ENCODE measurements around the gene SELENON. TPM values are rescaled to one million over a fixed set of nuclear protein-coding genes. Genes with fewer than 3 reads are reported as not detected.

Gene SELENON
- total RNA-seq, 1 donor: 33.7 TPM

GRCh38 chr1:25861316-25862286 lies 61.6 kb downstream of the SELENON start:
- Histone ChIP-seq H3K4me3 (ENCODE audit: insufficient read depth, low read length) (no peak overlapping the region), H4K20me1 (ENCODE audit: insufficient read depth, low read length) (no peaks in the 10 kb centered on the region), H3K36me3 (ENCODE audit: insufficient read depth, low read length) (peaks cover 18% of the 10 kb centered on the region), H3K4me1 (ENCODE audit: insufficient read depth, low read length) (peaks cover 8% of the 10 kb centered on the region), H2AFZ (ENCODE audit: low read length) (no peak overlapping the region), H3K4me2 (ENCODE audit: insufficient read depth, low read length) (no peak overlapping the region), H3K9me3 (ENCODE audit: low read depth, low read length) (no peaks in the 10 kb centered on the region), H3K27ac (ENCODE audit: low read depth, low read length) (no peak overlapping the region), H3K79me2 (ENCODE audit: insufficient read depth, low read length) (peaks cover 10% of the 10 kb centered on the region), H3K27me3 (ENCODE audit: insufficient read depth, low read length) (no peaks in the 10 kb centered on the region)
- TF ChIP-seq, protein P1, sequence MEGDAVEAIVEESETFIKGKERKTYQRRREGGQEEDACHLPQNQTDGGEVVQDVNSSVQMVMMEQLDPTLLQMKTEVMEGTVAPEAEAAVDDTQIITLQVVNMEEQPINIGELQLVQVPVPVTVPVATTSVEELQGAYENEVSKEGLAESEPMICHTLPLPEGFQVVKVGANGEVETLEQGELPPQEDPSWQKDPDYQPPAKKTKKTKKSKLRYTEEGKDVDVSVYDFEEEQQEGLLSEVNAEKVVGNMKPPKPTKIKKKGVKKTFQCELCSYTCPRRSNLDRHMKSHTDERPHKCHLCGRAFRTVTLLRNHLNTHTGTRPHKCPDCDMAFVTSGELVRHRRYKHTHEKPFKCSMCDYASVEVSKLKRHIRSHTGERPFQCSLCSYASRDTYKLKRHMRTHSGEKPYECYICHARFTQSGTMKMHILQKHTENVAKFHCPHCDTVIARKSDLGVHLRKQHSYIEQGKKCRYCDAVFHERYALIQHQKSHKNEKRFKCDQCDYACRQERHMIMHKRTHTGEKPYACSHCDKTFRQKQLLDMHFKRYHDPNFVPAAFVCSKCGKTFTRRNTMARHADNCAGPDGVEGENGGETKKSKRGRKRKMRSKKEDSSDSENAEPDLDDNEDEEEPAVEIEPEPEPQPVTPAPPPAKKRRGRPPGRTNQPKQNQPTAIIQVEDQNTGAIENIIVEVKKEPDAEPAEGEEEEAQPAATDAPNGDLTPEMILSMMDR (IDR thresholded peaks at IDR 0.05; ENCODE audit: extremely low read depth, low read depth, low read length): no peak
- no peak for DNase-seq (ENCODE audit: insufficient read length, low spot score, missing footprints)

DNA sequence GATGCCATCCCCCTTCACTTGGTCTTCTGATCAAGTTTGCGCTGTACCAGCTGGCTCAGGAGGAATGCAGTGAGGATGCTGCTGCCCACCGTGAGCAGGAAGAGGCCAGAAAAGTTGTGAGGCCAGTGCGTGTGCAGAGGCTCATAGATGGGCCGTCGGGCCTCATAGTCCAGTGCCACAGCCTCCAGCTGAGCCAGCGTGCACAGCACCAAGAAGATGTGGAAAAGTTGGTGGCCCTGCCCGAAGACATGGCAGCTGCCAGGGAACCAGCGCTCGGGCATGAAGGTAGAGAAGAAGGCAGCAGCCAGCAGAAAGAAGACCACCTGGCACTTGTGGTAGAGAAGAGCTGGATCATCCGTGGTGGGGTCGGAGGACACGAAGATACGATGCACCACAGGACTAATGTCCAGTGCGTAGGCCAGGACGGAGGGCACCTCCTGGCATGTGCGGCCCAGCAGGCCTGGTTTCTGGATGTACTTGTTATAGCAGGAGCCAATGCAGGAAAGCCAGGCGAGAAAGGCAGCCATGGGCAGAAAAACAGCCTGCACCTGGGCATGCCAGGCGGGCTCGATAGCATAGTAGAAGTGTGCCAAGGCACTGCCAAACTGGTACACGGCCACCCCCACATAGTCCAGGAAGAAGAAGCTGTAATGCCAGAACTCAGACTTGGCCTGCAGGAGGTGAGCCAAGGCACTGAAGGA lies 62.9 kb downstream of the SELENON start:
- H2AFZ ChIP-seq (ENCODE audit: low read length): no peak overlapping the region
- H3K27ac ChIP-seq (ENCODE audit: low read depth, low read length): no peak overlapping the region
- peaks cover 3% of the 10 kb centered on the region for H4K20me1 ChIP-seq (ENCODE audit: insufficient read depth, low read length)
- H3K4me2 ChIP-seq (ENCODE audit: insufficient read depth, low read length): no peak overlapping the region
- H3K4me3 ChIP-seq (ENCODE audit: insufficient read depth, low read length): no peak overlapping the region
- no peaks in the 10 kb centered on the region for H3K9me3 ChIP-seq (ENCODE audit: low read depth, low read length)
- H3K79me2 ChIP-seq (ENCODE audit: insufficient read depth, low read length): peaks cover 10% of the 10 kb centered on the region
- TF ChIP-seq, protein P1 (IDR thresholded peaks at IDR 0.05; ENCODE audit: extremely low read depth, low read depth, low read length): no peak
- no peaks in the 10 kb centered on the region for H3K27me3 ChIP-seq (ENCODE audit: insufficient read depth, low read length)
- H3K36me3 ChIP-seq (ENCODE audit: insufficient read depth, low read length): peaks cover 25% of the 10 kb centered on the region
- DNase-seq (ENCODE audit: insufficient read length, low spot score, missing footprints): no peak
- peaks cover 8% of the 10 kb centered on the region for H3K4me1 ChIP-seq (ENCODE audit: insufficient read depth, low read length)

DNA sequence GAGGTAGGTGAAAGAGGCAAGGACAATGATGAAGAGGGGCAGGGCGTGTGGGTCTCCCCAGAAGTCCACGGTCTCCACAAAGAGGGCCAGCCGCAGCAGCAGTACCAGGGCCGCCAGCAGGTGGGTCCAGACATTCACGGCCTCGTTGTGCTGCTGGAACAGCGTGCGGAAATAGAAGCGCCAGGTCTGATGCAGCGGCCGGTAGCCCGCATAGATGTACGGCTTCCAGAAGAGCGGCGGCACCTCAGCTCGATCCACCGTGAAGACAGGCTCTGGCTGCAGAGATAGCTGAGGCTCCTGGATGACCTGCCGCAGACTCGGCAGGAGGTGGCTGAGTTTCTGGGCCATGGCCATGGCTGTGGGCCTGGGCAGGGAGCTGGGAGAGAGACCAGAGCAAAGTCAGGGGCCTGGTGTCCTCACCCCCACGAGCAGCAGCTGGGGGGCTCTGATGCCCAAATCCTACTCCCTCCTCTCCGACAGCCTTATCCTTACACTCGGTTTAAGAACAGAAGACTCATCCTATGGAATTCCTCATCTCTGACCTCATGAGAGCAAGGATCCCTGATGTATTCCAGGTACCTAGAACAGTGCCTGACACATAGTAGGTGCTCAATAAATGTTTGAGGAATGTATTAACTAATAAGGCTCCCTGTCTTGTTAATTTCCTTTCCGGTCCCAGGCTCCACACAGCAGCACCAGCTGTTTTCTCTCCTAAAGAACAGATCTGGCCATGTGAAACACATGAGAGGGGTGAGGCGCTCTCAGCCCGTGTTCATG lies 63.7 kb downstream of the SELENON start:
- peaks cover 5% of the 10 kb centered on the region for H3K79me2 ChIP-seq (ENCODE audit: insufficient read depth, low read length)
- H3K4me3 ChIP-seq (ENCODE audit: insufficient read depth, low read length): no peak overlapping the region
- no peak overlapping the region for H3K4me2 ChIP-seq (ENCODE audit: insufficient read depth, low read length)
- no peak overlapping the region for H2AFZ ChIP-seq (ENCODE audit: low read length)
- peaks cover 4% of the 10 kb centered on the region for H3K4me1 ChIP-seq (ENCODE audit: insufficient read depth, low read length)
- peaks cover 29% of the 10 kb centered on the region for H3K36me3 ChIP-seq (ENCODE audit: insufficient read depth, low read length)
- TF ChIP-seq, protein P1 (IDR thresholded peaks at IDR 0.05; ENCODE audit: extremely low read depth, low read depth, low read length): no peak
- H4K20me1 ChIP-seq (ENCODE audit: insufficient read depth, low read length): peaks cover 3% of the 10 kb centered on the region
- no peaks in the 10 kb centered on the region for H3K9me3 ChIP-seq (ENCODE audit: low read depth, low read length)
- H3K27ac ChIP-seq (ENCODE audit: low read depth, low read length): no peak overlapping the region
- no peak for DNase-seq (ENCODE audit: insufficient read length, low spot score, missing footprints)
- H3K27me3 ChIP-seq (ENCODE audit: insufficient read depth, low read length): no peaks in the 10 kb centered on the region
